BJ (cell line): ENCODE data around the gene RTKN. TPM values are rescaled to one million over a fixed set of nuclear protein-coding genes. Genes with fewer than 3 reads are reported as not detected.

ENCODE experiments used
- CTCF ChIA-PET: fragments of 350-600 bp; formaldehyde crosslinking; extraction: SDS; loops from one replicate; lab custom pipeline; 2021; ENCODE audit warnings: antibody characterized with exemption, inconsistent platforms; lab: Yijun Ruan, JAX
- POLR2A ChIA-PET: fragments of 300-600 bp; sonication (Branson Sonifier 250); formaldehyde crosslinking; extraction: SDS; loops from one replicate; lab custom pipeline; 2021; ENCODE audit warnings: antibody characterized with exemption; lab: Charles Lee
- DNase-seq: peaks from one replicate; pipeline ENCODE4 v3.0.0-alpha.2; 2011; ENCODE audit warnings: low read depth
- H3K27me3 ChIP-seq: 2 replicates; pipeline ENCODE4 v1.6.0; 2011; ENCODE audit warnings: low read length; ENCODE audit not compliant: control insufficient read depth, insufficient read depth
- H3K36me3 ChIP-seq: 2 replicates; pipeline ENCODE4 v1.5.1; 2011; ENCODE audit warnings: low read length; ENCODE audit not compliant: control insufficient read depth, insufficient read depth
- H3K4me3 ChIP-seq: 2 replicates; pipeline ENCODE4 v1.5.1; 2011; ENCODE audit warnings: low read depth, mild to moderate bottlenecking, control low read depth, low read length
- polyA plus RNA-seq: library from polyadenylated mRNA; depleted of rRNA; stranded (reverse); fragments of >200 nt; gene quantifications from 2 replicates; pipeline ENCODE4 v1.2.3, GENCODE V29; 2011
- TF ChIP-seq, protein P1 (sequence below): IDR thresholded peaks from 2 replicates; pipeline ENCODE4 v1.5.1; 2011; ENCODE audit warnings: low read depth, mild to moderate bottlenecking, control low read depth, inconsistent platforms, low read length, moderate library complexity; ENCODE audit not compliant: insufficient read depth

The RTKN gene
- polyA plus RNA-seq, 1 experiment: 12.4 TPM

DNA sequence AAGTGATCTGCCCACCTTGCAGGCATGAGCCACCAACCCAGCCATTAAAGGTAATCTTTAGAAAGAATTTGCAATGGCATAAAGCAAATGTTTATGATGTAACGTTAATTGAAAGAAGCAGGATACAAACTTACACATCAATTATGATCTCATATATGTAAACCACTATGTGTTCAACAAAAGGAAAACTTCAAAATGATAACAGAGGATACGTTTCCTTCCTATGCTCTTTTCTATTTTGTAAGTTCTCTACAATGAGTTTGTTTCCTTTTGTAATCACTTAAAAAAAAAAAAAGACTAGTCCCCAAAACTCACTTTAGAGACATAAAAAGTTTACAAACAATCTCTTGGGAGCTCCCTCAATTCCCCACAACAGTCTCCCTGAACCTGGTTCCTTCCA lies 21.7 kb downstream of the RTKN start:
- ChIA-PET CTCF (interaction anchor here (0.7 to 1.6 kb wide), 2 partner anchors 28 to 186 kb away, joined by 3 to 4 read pairs; no protein-coding TSS in a partner anchor), POLR2A (no interaction called here)
- DNase-seq: no peak
- no peaks in the 10 kb centered on the region for H3K27me3 ChIP-seq
- H3K36me3 ChIP-seq: peaks cover 2% of the 10 kb centered on the region; the same call in 1 of the 2 replicates
- TF ChIP-seq, protein P1, sequence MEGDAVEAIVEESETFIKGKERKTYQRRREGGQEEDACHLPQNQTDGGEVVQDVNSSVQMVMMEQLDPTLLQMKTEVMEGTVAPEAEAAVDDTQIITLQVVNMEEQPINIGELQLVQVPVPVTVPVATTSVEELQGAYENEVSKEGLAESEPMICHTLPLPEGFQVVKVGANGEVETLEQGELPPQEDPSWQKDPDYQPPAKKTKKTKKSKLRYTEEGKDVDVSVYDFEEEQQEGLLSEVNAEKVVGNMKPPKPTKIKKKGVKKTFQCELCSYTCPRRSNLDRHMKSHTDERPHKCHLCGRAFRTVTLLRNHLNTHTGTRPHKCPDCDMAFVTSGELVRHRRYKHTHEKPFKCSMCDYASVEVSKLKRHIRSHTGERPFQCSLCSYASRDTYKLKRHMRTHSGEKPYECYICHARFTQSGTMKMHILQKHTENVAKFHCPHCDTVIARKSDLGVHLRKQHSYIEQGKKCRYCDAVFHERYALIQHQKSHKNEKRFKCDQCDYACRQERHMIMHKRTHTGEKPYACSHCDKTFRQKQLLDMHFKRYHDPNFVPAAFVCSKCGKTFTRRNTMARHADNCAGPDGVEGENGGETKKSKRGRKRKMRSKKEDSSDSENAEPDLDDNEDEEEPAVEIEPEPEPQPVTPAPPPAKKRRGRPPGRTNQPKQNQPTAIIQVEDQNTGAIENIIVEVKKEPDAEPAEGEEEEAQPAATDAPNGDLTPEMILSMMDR: no peak
- no peak overlapping the region for H3K4me3 ChIP-seq

- CTCF ChIA-PET: interaction anchor here (1.5 to 1.6 kb wide), 2 partner anchors 10 to 27 kb away, joined by 4 to 5 read pairs; no protein-coding TSS in a partner anchor
- POLR2A ChIA-PET: no interaction called here
- no peak for DNase-seq
Measured at GRCh38 chr2:74419345-74419744, 22.4 kb downstream of the RTKN start.

DNA sequence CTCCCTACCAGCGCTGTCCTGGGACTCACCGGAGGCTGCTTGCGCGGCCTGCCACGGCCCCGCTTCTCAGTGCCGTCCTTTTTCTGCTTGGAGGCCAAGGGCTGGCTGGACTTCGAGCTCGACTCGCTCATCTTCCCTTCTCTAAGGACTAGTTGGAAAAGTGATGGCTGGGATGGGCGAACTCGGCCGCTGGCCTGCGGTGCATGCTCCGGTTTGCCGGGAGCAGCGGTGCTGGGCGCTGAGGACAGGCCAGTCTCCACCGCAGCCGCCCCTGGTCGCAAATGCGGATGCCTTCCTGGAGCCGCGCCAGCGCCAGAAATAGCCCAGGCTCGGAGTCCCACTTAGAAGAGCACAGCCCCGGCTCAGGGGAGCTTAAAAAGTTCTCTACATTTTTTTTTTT lies 23.4 kb downstream of the RTKN start:
- CTCF ChIA-PET: interaction anchor here (1.5 kb wide), 1 partner anchor 9 kb away, joined by 5 read pairs; no protein-coding TSS in a partner anchor
- no peak overlapping the region for H3K4me3 ChIP-seq
- no peaks in the 10 kb centered on the region for H3K36me3 ChIP-seq
- no peaks in the 10 kb centered on the region for H3K27me3 ChIP-seq
- no peak for DNase-seq
- POLR2A ChIA-PET: no interaction called here
- TF ChIP-seq, protein P1: no peak

More at GRCh38 chr2:74419345-74419744, 22.4 kb downstream of the RTKN start:
- no peak overlapping the region for H3K4me3 ChIP-seq
- H3K27me3 ChIP-seq: no peaks in the 10 kb centered on the region
- H3K36me3 ChIP-seq: no peaks in the 10 kb centered on the region
- TF ChIP-seq, protein P1: no peak

- H3K36me3 ChIP-seq: no peaks in the 10 kb centered on the region
- DNase-seq: no peak
- TF ChIP-seq, protein P1: no peak
- H3K27me3 ChIP-seq: no peaks in the 10 kb centered on the region
- POLR2A ChIA-PET: no interaction called here
- H3K4me3 ChIP-seq: no peak overlapping the region
- CTCF ChIA-PET: interaction anchor here (1.5 kb wide), 1 partner anchor 9 kb away, joined by 5 read pairs; no protein-coding TSS in a partner anchor
Measured at GRCh38 chr2:74417763-74418162, 24.0 kb downstream of the RTKN start.

GRCh38 chr2:74417197-74417596 lies 24.5 kb downstream of the RTKN start:
- no peaks in the 10 kb centered on the region for H3K36me3 ChIP-seq
- POLR2A ChIA-PET: no interaction called here
- CTCF ChIA-PET: interaction anchor here (0.6 kb wide), 1 partner anchor 47 kb away, joined by 3 read pairs; no protein-coding TSS in a partner anchor
- DNase-seq: no peak
- H3K27me3 ChIP-seq: no peaks in the 10 kb centered on the region
- no peak overlapping the region for H3K4me3 ChIP-seq
- TF ChIP-seq, protein P1: no peak
